Right kidney (tissue), 1 donor: Measurements from ENCODE around the gene VEGFA.

Source experiments
- DNase-seq: peaks from one replicate; pipeline ENCODE4 v3.0.0-alpha.2; 2016

VEGFA gene

GRCh38 chr6:43771210-43771857 is 1.3 kb downstream of the VEGFA start:
- DNase-seq: peak; percentile 91

- peak; percentile 76 for DNase-seq
These were observed 2.1 kb downstream of the VEGFA start for GRCh38 chr6:43771858-43772680.

- no peak for DNase-seq
These were observed 2.7 kb downstream of the VEGFA start for GRCh38 chr6:43772681-43773049.

- DNase-seq: peak; percentile 38
These were observed 3.3 kb downstream of the VEGFA start for GRCh38 chr6:43773050-43773979.

GRCh38 chr6:43773980-43774775 is 4.2 kb downstream of the VEGFA start:
- DNase-seq: no peak

GRCh38 chr6:43774776-43775534 is 4.9 kb downstream of the VEGFA start:
- DNase-seq: peak; percentile 78

- no peak for DNase-seq
These were observed 5.5 kb downstream of the VEGFA start for GRCh38 chr6:43775535-43775885.

GRCh38 chr6:43776115-43776798 is 6.2 kb downstream of the VEGFA start:
- DNase-seq: no peak

- DNase-seq: no peak
These were observed 7.1 kb downstream of the VEGFA start for GRCh38 chr6:43776799-43777776.

GRCh38 chr6:43778131-43778855 is 8.3 kb downstream of the VEGFA start:
- DNase-seq: no peak

- no peak for DNase-seq
These were observed 9.2 kb downstream of the VEGFA start for GRCh38 chr6:43778976-43779851.

GRCh38 chr6:43779852-43780236 is 9.8 kb downstream of the VEGFA start:
- DNase-seq: peak; percentile 46

- no peak for DNase-seq
These were observed 10.3 kb downstream of the VEGFA start for GRCh38 chr6:43780293-43780692.

GRCh38 chr6:43780941-43781928 is 11.2 kb downstream of the VEGFA start:
- DNase-seq: no peak

GRCh38 chr6:43781941-43782704 is 12.1 kb downstream of the VEGFA start:
- no peak for DNase-seq
